LNCaP clone FGC (cell line): ENCODE measurements around the gene GPR68.

Source experiments
- DNase-seq: peaks from one replicate; pipeline ENCODE4 v3.0.0-alpha.2; 2011; ENCODE audit warnings: low read depth
- H3K4me3 ChIP-seq: 2 replicates; pipeline ENCODE4 v1.5.1; 2011; ENCODE audit warnings: mild to moderate bottlenecking, low read depth, low read length, control low read depth
- CTCF ChIP-seq: IDR thresholded peaks from 2 replicates; pipeline ENCODE4 v1.5.1; 2012; ENCODE audit warnings: mild to moderate bottlenecking; ENCODE audit not compliant: control insufficient read depth, insufficient read depth; ENCODE audit errors: extremely low read depth

GPR68 gene

DNA sequence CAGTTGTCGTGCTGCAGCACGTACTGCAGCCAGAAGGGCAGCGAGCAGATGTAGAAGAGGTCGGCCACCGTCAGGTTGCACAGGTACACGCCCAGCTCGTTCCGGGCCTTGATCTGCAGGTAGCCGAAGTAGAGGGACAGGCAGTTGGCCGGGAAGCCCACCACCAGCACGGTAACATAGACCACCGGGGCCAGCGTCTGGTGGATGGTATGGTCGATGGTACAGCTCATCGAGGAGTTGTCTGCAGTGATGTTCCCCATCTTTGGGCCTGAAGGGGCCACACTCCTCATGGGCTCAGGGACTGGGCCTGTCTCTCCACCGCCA lies 9.8 kb downstream of the GPR68 start:
- no peak overlapping the region for H3K4me3 ChIP-seq
- TF ChIP-seq CTCF: no peak
- no peak for DNase-seq

DNA sequence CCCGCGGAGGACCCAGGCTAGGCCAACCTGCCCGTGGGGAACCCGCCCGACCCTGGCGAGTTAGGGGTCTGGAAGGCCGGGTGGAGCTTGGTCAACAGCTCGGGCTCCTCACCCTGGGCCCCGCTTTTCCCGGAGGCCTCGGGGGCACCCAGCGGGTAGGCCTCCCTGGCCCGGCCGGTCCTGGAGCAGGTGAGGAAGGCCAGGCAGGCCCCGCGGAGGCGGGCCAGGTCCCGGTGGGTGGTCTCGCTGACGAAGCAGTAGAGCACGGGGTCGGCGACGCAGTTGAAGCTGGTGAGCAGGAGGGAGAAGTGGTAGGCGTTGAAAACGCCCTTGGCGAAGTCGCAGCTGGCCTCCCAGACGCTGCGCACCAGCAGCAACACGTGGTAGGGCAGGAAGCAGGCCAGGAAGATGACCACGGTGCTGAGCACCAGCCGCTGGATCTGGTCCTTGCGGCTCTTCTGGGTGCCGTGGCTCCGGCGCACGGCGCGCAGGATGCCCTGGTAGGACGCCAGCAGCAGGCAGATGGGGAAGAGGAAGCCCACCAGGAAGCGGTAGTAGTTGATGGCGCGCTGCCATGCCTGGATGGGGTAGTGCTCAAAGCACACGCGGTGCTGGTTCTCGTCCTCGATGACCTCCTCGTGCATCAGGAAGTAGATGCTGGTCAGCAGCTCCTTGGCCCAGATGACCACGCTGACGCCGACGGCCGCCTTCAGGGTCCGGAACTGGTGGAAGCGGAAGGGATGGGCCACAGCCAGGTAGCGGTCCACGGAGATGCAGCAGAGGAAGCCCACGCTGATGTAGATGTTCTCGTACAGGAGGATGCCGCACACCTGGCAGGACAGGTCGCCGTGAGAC lies 10.3 kb downstream of the GPR68 start:
- no peak for TF ChIP-seq CTCF
- no peak for DNase-seq
- no peak overlapping the region for H3K4me3 ChIP-seq

DNA sequence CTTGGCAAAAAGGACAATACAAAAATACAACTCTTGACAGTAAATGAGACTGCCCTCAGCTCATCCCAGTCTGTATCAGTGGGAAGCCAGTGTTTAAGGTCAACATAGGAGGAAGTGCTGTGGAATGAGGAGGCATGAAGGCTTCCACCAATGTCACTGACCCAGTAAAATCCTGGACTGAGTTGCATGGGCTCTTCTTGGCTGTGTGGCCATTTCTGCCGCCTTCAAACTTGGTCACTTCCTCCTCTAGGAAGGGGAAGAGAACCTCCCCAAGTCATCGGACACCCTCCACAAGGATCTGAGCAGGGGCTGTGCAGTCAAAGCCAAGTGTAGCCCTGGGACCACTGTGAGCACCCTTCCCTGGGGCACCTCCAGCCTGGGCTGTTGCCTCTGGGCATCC lies 11.9 kb downstream of the GPR68 start:
- no peak for TF ChIP-seq CTCF

GRCh38 chr14:91232052-91232451 lies 12.5 kb downstream of the GPR68 start:
- no peak for DNase-seq
- TF ChIP-seq CTCF: no peak
- H3K4me3 ChIP-seq: no peak overlapping the region

More for the DNA sequence above, 11.9 kb downstream of the GPR68 start:
- DNase-seq: no peak
- H3K4me3 ChIP-seq: no peak overlapping the region

DNA sequence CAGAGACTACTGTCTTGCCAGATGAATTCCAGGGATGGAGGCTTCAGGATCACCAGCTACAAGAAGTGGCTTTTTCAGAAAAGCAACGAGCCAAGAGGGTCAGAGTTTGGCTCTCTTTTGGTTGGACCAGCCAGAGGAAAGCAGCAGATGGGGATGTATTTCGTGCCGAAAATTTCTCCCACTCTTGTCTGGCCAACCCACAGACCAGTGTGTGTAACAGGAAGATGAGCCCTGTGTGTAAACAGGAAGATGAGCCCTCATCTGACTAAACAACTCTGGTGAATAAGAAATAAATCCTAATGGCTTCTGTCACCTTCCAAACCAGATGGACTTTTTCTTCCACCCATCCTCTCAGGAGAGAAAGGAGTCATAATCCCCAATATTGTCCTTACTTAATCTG lies 13.1 kb downstream of the GPR68 start:
- no peak overlapping the region for H3K4me3 ChIP-seq
- no peak for DNase-seq
- no peak for TF ChIP-seq CTCF

- no peak for TF ChIP-seq CTCF
- DNase-seq: no peak
- H3K4me3 ChIP-seq: no peak overlapping the region
These were observed 14.0 kb downstream of the GPR68 start for GRCh38 chr14:91230397-91231035.
